ENCODE results near the gene MBD4. TPM values are rescaled to one million over a fixed set of nuclear protein-coding genes. Genes with fewer than 3 reads are reported as not detected.

MBD4 gene
- total RNA-seq, 2 experiments from 2014 or later, result 48.2 to 51.1 TPM

DNA sequence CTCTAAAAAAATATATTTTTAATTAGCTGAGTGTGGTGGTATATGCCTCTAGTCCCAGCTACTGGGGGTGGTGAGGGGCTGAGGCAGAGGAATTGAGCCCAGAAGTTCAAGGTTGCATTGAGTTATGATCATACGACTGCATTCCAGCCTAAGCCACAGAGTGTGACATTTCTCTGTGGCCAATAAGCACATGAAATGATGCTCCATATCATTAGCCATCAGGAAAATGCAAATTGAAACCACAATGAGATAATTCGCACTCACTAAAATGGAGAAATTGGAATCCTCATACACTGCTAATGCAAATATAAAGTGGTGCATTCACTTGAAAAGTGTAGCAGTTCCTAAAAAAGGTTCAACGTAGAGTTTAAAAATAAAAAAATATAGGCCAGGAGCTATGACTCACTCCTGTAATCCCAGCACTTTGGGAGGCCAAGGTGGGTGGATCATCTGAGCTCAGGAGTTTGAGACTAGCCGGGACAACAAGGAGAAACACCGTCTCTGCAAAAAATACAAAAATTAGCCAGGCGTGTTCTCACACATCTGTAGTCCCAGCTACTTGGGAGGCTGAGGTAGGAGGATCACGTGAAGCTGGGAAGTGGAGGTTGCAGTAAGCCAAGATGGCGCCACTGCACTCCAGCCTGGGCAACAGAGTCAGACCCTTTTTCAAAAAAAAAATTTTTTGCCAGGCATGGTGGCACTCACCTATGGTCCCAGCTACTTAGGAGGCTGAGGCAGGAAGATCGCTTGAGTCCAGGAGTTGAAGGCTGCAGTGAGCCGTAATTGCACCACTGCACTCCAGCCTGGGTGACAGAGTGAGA lies 35.4 kb upstream of the MBD4 start:
- DNase-seq, result no peak
- Mint-ChIP-seq H3K9me3 (no peaks in the 10 kb centered on the region), H3K27ac (no peak overlapping the region), H3K4me1 (no peaks in the 10 kb centered on the region), H3K27me3 (no peaks in the 10 kb centered on the region), H3K36me3 (peaks cover 6% of the 10 kb centered on the region), H3K4me3 (no peak overlapping the region)

DNA sequence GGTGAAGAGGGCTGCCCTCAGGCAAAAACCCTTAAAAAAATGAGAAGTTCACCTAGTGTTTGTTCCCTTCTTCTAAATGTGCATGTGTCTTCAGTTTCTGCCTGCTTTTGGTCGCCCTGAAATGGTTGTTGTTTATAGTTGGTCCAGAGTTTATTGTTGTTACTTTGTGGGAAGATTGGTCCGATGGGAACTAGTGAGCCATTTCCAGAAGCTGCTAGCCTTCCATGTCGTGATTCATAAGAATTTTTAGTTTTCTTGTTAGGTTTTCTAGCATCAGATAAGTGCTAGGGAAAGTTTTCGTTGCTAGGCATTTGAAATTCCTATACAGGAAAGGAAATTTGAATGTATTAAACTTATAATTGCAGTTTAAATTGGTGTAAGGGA lies 34.0 kb upstream of the MBD4 start:
- no peaks in the 10 kb centered on the region for H3K9me3 Mint-ChIP-seq
- H3K36me3 Mint-ChIP-seq, result peaks cover 13% of the 10 kb centered on the region
- no peak overlapping the region for H3K27ac Mint-ChIP-seq
- DNase-seq, result no peak
- no peaks in the 10 kb centered on the region for H3K4me1 Mint-ChIP-seq
- no peak overlapping the region for H3K4me3 Mint-ChIP-seq
- H3K27me3 Mint-ChIP-seq, result no peaks in the 10 kb centered on the region

DNA sequence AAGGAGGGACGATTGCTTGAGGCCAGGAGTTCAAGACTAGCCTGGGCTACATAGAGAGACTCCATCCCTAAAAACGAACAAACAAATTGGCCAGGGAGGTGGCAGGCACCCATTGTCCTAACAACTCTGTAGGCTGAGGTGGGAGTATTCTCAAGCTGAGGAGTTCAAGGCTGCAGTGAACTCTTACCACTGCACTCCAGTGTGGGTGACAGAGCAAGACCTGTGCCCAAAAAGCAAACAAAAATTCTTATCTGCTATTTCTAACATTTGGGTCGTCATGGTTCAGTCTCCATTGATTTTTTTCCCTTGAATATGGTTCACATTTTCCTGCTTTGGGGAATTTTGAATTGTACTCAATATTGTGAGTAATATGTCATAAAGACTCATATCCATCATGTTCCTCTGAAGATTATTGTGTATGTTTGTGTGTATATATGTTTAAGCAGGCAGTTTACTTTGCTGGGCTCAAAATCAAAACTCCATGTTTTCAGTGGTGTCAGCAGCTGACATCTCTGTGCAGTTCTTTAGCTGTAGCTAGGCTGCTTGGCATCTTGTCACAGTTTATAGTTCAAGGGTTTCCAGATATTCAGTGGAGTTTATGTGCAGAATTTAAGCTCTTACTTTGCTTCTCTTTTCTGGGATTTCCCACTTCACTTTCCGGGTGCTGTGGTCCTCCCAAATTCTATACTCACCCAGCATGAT lies 33.5 kb upstream of the MBD4 start:
- H3K9me3 Mint-ChIP-seq, result no peaks in the 10 kb centered on the region
- no peak for DNase-seq
- H3K4me1 Mint-ChIP-seq, result no peaks in the 10 kb centered on the region
- no peak overlapping the region for H3K27ac Mint-ChIP-seq
- H3K36me3 Mint-ChIP-seq, result peaks cover 13% of the 10 kb centered on the region
- H3K27me3 Mint-ChIP-seq, result no peaks in the 10 kb centered on the region
- no peak overlapping the region for H3K4me3 Mint-ChIP-seq

DNA sequence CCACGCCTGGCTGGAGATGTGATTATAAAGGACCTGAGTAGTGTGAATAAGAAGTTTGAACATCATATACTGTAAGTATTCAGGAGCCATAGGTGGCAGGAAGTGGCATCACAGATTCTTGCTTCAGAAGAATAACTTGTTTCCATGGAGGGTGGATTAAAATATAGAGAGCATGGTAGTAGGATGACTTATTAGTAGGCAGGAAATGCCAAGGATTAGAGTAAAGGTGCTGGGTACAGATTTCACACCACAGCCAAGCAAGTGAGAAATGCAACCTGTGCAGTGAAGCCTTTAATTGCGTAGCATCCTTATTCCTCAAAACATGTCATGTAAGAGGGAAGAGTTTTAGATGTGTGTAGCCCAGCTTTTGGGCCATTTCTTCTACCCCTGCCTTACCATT lies 31.1 kb upstream of the MBD4 start:
- Mint-ChIP-seq H3K27ac (no peak overlapping the region), H3K36me3 (peaks cover 10% of the 10 kb centered on the region), H3K4me1 (no peaks in the 10 kb centered on the region), H3K9me3 (no peaks in the 10 kb centered on the region), H3K27me3 (no peaks in the 10 kb centered on the region), H3K4me3 (no peak overlapping the region)
- no peak for DNase-seq

DNA sequence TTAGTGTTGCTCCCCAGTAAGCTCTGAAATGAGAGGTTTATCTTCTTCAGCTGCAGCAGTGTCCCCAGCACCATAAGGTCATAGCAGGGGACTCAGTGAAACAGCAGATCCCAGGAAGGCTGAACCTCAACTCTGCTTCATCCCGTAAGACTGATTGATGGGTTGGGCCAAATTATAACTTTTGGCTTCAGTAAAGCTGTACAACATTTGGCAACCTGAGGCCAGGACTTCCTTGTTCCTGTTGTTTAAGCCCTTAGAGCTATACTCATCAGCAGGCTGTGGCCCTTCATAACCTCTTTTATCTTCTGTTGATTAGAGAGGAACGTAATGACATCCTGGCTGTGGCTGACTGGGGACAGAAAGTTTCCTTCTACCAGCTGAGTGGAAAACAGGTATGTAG lies 29.3 kb upstream of the MBD4 start:
- H3K36me3 Mint-ChIP-seq, result peaks cover 10% of the 10 kb centered on the region
- no peaks in the 10 kb centered on the region for H3K4me1 Mint-ChIP-seq
- no peaks in the 10 kb centered on the region for H3K9me3 Mint-ChIP-seq
- DNase-seq, result no peak
- H3K27ac Mint-ChIP-seq, result no peak overlapping the region
- H3K4me3 Mint-ChIP-seq, result no peak overlapping the region
- no peaks in the 10 kb centered on the region for H3K27me3 Mint-ChIP-seq

DNA sequence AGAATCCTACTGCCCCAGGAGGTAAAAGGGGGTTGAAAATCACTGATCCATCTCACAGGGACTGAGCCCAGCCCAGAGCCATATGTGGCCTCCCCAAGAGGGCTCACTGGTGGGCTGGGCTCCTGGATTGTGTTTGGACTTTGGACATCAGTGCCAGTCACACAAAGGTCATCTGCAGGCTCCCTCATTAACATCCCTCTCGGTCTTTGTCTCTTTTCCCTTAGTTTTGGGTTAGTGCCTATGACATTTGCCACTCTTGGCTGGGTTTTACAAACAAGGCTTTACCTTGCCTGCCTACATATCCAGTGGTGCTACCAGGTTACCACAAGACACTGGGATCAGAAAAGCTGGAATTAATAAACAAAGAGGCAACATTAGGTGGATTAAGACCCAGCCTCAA lies 28.2 kb upstream of the MBD4 start:
- Mint-ChIP-seq H3K36me3 (peaks cover 10% of the 10 kb centered on the region), H3K27ac (no peak overlapping the region), H3K4me1 (no peaks in the 10 kb centered on the region), H3K9me3 (no peaks in the 10 kb centered on the region), H3K27me3 (no peaks in the 10 kb centered on the region), H3K4me3 (no peak overlapping the region)
- no peak for DNase-seq

DNA sequence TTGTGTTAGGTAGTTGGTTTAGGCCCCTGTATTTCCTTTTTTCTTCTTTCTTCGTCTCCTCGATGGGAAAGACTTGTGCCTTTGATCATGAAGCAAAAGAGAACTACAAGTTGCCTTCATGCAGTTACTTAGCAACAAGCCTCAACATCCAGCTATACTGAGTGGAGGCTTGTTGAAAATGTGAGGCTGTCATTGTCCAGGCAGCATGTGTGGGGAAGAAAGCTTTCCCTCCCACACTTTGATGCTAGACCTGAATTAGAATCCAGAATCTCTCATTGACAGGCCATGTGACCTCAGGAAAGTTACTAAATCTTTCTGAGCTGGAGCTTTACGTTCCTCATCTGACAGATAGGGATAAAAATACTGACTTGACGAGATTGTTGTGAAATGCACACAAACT lies 24.0 kb upstream of the MBD4 start:
- Mint-ChIP-seq H3K4me1 (peaks cover 3% of the 10 kb centered on the region), H3K27ac (no peak overlapping the region), H3K4me3 (no peak overlapping the region), H3K27me3 (no peaks in the 10 kb centered on the region), H3K9me3 (no peaks in the 10 kb centered on the region), H3K36me3 (peaks cover 2% of the 10 kb centered on the region)
- DNase-seq, result no peak

DNA sequence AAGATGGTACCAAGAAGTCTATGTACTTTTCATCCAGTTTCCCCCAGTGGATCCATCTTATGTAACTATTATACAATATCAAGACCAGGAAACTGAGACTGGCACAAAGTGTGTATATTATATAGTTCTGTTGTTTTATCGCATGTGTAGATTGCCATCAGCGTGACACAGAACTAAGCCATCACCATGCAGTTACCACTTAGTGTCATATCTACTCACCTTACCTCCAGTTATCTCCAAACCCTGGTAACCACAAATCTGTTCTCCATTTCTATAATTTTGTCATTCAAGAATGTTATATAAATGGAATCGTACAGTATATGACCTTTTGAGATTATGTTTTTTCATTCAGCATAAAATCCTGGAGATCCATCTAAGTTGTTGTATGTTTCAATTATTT lies 23.3 kb upstream of the MBD4 start:
- Mint-ChIP-seq H3K36me3 (peaks cover 2% of the 10 kb centered on the region), H3K9me3 (no peaks in the 10 kb centered on the region), H3K27ac (no peak overlapping the region), H3K4me1 (peaks cover 3% of the 10 kb centered on the region), H3K27me3 (no peaks in the 10 kb centered on the region), H3K4me3 (no peak overlapping the region)
- DNase-seq, result no peak

DNA sequence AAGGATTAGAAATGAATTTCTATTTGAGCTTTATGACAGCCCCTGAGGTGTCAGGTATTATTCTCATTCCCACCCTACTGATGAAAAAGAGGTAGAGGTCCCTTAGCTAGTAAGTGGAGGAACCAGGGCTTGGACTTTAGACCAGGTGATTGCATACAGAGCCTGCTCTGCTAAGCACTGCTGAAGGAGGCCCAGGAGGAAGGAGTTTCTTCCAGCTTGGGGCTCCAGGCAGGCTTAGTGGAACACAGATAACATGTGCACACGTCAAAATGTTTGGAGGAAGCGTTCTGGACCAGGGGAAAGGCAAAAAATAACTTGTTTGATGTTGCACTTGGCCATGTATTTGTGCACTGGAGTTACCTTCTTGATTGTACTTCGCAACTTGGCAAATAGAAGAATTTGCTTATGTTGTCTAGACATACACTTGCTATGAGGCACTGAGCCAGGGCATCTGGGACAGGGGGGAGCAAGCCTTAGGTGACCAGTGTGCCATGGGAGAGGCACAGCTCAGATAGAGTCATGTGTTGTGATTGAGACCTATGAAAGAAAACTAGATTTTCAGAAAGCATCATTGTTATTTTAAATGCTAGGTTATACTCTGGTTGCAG lies 22.7 kb upstream of the MBD4 start:
- peaks cover 2% of the 10 kb centered on the region for H3K36me3 Mint-ChIP-seq
- H3K4me3 Mint-ChIP-seq, result no peak overlapping the region
- H3K4me1 Mint-ChIP-seq, result peaks cover 3% of the 10 kb centered on the region
- H3K9me3 Mint-ChIP-seq, result no peaks in the 10 kb centered on the region
- no peak for DNase-seq
- no peaks in the 10 kb centered on the region for H3K27me3 Mint-ChIP-seq
- H3K27ac Mint-ChIP-seq, result no peak overlapping the region

DNA sequence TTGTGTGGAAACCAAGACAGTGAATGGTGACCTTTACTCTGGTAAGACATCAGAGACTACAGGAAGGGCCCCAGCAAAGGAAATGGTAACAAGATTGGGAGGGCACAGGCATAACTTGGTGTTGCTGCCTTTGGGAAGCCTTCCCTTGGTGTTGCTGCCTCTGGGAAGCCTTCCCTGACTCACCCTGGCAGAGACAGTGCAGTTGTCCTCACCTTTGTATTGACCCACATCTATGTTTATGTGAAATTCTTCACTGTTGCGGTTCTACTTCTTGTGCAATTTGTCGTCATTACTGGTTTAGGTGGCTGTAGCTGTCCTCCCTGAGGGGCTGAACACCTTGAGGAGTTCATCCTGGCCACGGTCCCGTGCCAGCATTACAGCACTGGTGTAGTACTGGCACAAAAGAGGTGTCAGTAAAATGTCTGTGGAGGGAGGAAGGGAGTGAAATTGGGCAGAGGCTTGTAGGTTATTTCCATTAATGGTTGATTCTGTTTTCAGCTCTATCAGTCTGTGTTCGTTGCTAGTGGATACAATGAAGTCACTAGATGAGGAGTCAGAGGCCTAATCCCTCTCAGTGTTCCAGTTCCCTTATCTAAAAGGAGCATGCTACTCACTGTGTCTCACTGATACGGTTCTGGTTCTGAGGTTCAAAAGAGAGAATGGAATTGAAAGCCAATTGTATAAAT lies 21.9 kb upstream of the MBD4 start:
- H3K4me1 Mint-ChIP-seq, result peaks cover 3% of the 10 kb centered on the region
- no peaks in the 10 kb centered on the region for H3K9me3 Mint-ChIP-seq
- DNase-seq, result no peak
- H3K4me3 Mint-ChIP-seq, result no peak overlapping the region
- no peak overlapping the region for H3K27ac Mint-ChIP-seq
- H3K36me3 Mint-ChIP-seq, result peaks cover 2% of the 10 kb centered on the region
- no peaks in the 10 kb centered on the region for H3K27me3 Mint-ChIP-seq

DNA sequence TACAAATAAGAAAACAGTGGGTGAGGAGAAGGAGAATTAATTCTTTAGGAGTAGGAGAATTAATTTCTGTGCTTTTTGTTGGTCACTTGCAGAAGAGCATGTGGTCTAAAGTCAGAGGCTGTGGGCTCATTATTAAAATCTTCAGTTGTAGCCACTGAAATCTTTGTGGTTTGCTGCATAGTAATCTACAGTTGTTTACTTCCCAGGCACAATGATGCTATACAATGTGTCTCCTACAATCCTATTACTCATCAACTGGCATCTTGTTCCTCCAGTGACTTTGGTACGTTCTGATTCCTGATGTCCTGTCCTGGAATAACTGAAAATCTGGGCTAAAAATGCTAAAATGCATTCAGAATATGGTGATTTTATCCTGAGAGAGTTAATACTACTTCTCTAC lies 21.3 kb upstream of the MBD4 start:
- Mint-ChIP-seq H3K27me3 (no peaks in the 10 kb centered on the region), H3K4me1 (peaks cover 3% of the 10 kb centered on the region), H3K27ac (no peak overlapping the region), H3K4me3 (no peak overlapping the region), H3K36me3 (peaks cover 2% of the 10 kb centered on the region), H3K9me3 (no peaks in the 10 kb centered on the region)
- no peak for DNase-seq

DNA sequence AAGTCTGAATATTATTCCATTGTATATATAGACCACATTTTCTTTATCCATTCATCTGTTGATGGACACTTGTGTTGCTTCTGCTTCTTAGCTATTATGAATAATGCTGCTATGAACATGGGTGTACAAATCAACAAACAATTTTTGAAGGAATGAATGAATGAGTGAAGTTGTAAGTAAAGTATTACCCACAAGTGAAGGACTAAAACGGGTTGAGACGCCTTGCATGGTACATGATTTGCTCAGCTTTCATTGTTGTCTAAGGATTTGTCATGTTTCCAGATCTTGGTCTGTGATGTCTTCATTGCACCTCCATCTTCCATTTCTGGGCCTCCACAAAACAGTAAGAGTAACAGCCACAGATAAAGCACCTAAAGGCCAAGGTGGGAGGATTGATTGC lies 20.8 kb upstream of the MBD4 start:
- H3K4me3 Mint-ChIP-seq, result no peak overlapping the region
- no peak for DNase-seq
- no peaks in the 10 kb centered on the region for H3K9me3 Mint-ChIP-seq
- H3K27ac Mint-ChIP-seq, result no peak overlapping the region
- H3K4me1 Mint-ChIP-seq, result peaks cover 3% of the 10 kb centered on the region
- no peaks in the 10 kb centered on the region for H3K27me3 Mint-ChIP-seq
- H3K36me3 Mint-ChIP-seq, result peaks cover 2% of the 10 kb centered on the region

DNA sequence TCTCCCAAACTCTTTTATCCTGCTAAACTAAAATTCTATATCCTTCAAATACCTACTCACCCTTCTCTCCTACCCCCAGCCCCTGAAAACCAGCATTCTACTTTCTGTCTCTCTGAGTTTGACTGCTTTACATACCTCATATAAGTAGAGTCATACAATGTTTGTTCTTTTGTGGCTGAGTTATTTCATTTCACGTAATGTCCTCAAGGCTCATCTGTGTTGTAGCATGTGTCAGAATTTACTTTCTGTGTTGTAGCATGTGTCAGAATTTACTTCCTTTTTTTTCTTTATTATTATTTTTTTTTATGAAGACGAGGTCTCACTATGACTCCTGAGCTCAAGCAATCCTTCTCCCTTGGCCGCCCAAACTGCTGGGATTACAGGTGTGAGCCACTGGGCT lies 20.4 kb upstream of the MBD4 start:
- Mint-ChIP-seq H3K9me3 (no peaks in the 10 kb centered on the region), H3K27ac (no peak overlapping the region), H3K4me1 (peaks cover 3% of the 10 kb centered on the region), H3K27me3 (no peaks in the 10 kb centered on the region), H3K36me3 (peaks cover 2% of the 10 kb centered on the region), H3K4me3 (no peak overlapping the region)
- no peak for DNase-seq

DNA sequence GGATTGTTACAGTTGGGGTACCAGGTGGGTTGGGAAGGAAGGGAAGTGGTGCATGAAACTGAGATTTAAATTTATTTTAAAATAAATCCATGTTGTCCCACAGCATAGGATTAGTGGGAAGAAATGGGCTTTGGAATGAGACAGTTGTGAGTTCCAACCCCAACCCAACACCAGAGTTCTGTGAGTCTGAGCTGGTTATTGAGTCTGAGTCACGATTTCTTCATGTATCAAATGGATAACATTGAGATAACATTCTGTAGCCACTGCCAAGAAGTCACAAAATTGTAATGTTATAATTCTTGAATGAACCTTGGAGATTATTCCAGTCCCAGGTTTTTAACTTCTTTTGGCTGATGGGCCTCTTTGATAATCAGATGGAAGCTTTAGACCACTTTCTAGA lies 14.0 kb upstream of the MBD4 start:
- H3K4me1 Mint-ChIP-seq, result no peaks in the 10 kb centered on the region
- H3K4me3 Mint-ChIP-seq, result no peak overlapping the region
- no peaks in the 10 kb centered on the region for H3K9me3 Mint-ChIP-seq
- H3K36me3 Mint-ChIP-seq, result peaks cover 14% of the 10 kb centered on the region
- no peak overlapping the region for H3K27ac Mint-ChIP-seq
- H3K27me3 Mint-ChIP-seq, result no peaks in the 10 kb centered on the region
- DNase-seq, result no peak

All from activated naive CD8-positive, alpha-beta T cell treated with anti-CD3 and anti-CD28 coated beads for 36 hours (primary cell).